Caco-2 (cell line): Measurements from ENCODE around the gene MPST. TPM values are rescaled to one million over a fixed set of nuclear protein-coding genes. Genes with fewer than 3 reads are reported as not detected.
"Not testable (repeated sequence)": the region's sequence is repeated elsewhere in the genome, so short reads cannot be mapped to it uniquely, and the experiment has no call there.

Experiments
- BruUV-seq: library from RNA; stranded (reverse); fragments of 400-500 nt; replicated peaks from 2 replicates; lab custom pipeline; 2021; lab: Mats Ljungman, UMichigan
- CTCF ChIA-PET: fragments of 300-600 bp; sonication (Branson Sonifier 250); formaldehyde crosslinking; loops from one replicate; lab custom pipeline; 2022; ENCODE audit warnings: antibody characterized with exemption; lab: Charles Lee
- POLR2A ChIA-PET: fragments of 300-600 bp; sonication (Branson Sonifier 250); formaldehyde crosslinking; loops from one replicate; lab custom pipeline; 2022; ENCODE audit warnings: antibody characterized with exemption; lab: Charles Lee
- DNase-seq, 2 experiments: peaks; one replicate each; pipeline versions ENCODE4 v3.0.0 to v3.0.0-alpha.2; 2020 to 2022
- H3K27me3 ChIP-seq: replicated peaks from 2 replicates; pipeline ENCODE4 v1.6.0; 2011; ENCODE audit warnings: low read length; ENCODE audit not compliant: control insufficient read depth, insufficient read depth
- H3K36me3 ChIP-seq: 2 replicates; pipeline ENCODE4 v1.5.1; 2011; ENCODE audit warnings: low read length; ENCODE audit not compliant: control insufficient read depth, insufficient read depth
- H3K4me1 ChIP-seq: fragments of 250-450 bp; sonication (Bioruptor Pico); 2 replicates; pipeline ENCODE4 v1.5.1; 2020; ENCODE audit warnings: mild to moderate bottlenecking
- H3K4me3 ChIP-seq: 2 replicates; pipeline ENCODE4 v1.5.1; 2011; ENCODE audit warnings: low read depth, mild to moderate bottlenecking, control low read depth, low read length
- H3K9me3 ChIP-seq: fragments of 250-450 bp; sonication (Bioruptor Pico); 2 replicates; pipeline ENCODE4 v1.5.1; 2020; ENCODE audit warnings: mild to moderate bottlenecking, moderate library complexity
- H3K27ac Mint-ChIP-seq: one replicate; pipeline ENCODE4 v1.8.0; 2022; ENCODE audit warnings: mixed read lengths; ENCODE audit not compliant: unreplicated experiment
- H3K27me3 Mint-ChIP-seq: one replicate; pipeline ENCODE4 v1.8.0; 2022; ENCODE audit warnings: mixed read lengths; ENCODE audit not compliant: insufficient read depth, unreplicated experiment
- H3K36me3 Mint-ChIP-seq: one replicate; pipeline ENCODE4 v1.8.0; 2022; ENCODE audit warnings: mild to moderate bottlenecking, mixed read lengths; ENCODE audit not compliant: insufficient read depth, unreplicated experiment
- H3K4me1 Mint-ChIP-seq: one replicate; pipeline ENCODE4 v1.8.0; 2022; ENCODE audit warnings: low read depth, mixed read lengths; ENCODE audit not compliant: unreplicated experiment
- H3K4me3 Mint-ChIP-seq: one replicate; pipeline ENCODE4 v1.8.0; 2022; ENCODE audit warnings: mild to moderate bottlenecking, moderate library complexity, mixed read lengths; ENCODE audit not compliant: unreplicated experiment
- H3K9me3 Mint-ChIP-seq: one replicate; pipeline ENCODE4 v1.8.0; 2022; ENCODE audit warnings: mixed read lengths; ENCODE audit not compliant: unreplicated experiment
- CTCF ChIP-seq, 2 experiments: fragments of 200-600 bp in 1 of 2; IDR thresholded peaks; 1 replicate in 1 of 2; 2 replicates in 1 of 2; pipeline versions ENCODE4 v1.5.1 to v1.8.0; 2011 to 2022; ENCODE audit warnings: antibody characterized with exemption in 1 of 2, control low read depth in 1 of 2, inconsistent platforms in 1 of 2, low read depth in 1 of 2, low read length in 1 of 2, mild to moderate bottlenecking in 1 of 2, moderate library complexity in 1 of 2; ENCODE audit not compliant: insufficient read depth in 1 of 2, severe bottlenecking in 1 of 2, unreplicated experiment in 1 of 2
- intact Hi-C: fragments of 100-400 bp; cut with micrococcal nuclease; formaldehyde crosslinking; loops from one replicate; pipeline ENCODE4 v1.10.0; 2022; ENCODE audit not compliant: unreplicated experiment
- total RNA-seq: library from RNA; stranded (reverse); gene quantifications from 2 replicates; pipeline ENCODE4 v1.2.3, GENCODE V29; 2022

Gene MPST
- total RNA-seq, 1 experiment from 2014 or later: 83.7 TPM

GRCh38 chr22:36985211-36985889 lies 34.2 kb upstream of the MPST start:
- H3K4me3 Mint-ChIP-seq: no peak overlapping the region
- Histone ChIP-seq H3K4me1 (no peaks in the 10 kb centered on the region), H3K9me3 (no peaks in the 10 kb centered on the region), H3K4me3 (no peak overlapping the region), H3K36me3 (no peaks in the 10 kb centered on the region), H3K27me3 (no peaks in the 10 kb centered on the region; the same call in 1 of the 2 replicates)
- intact Hi-C loops: loop anchor here (5.0 kb wide), 1 partner anchor 47 kb away; no protein-coding TSS in a partner anchor
- H3K4me1 Mint-ChIP-seq: no peaks in the 10 kb centered on the region
- H3K27ac Mint-ChIP-seq: no peak overlapping the region
- no TSS peak for BruUV-seq
- H3K27me3 Mint-ChIP-seq: peaks cover 9% of the 10 kb centered on the region
- no peak for TF ChIP-seq CTCF (IDR thresholded peaks at IDR 0.05; ENCODE audit: insufficient read depth in 1 of 2, low read depth in 1 of 2, low read length in 1 of 2, severe bottlenecking in 1 of 2, unreplicated experiment in 1 of 2)
- no peaks in the 10 kb centered on the region for H3K36me3 Mint-ChIP-seq
- ChIA-PET CTCF (no interaction called here), POLR2A (no interaction called here)
- DNase-seq: no peak
- no peaks in the 10 kb centered on the region for H3K9me3 Mint-ChIP-seq

- Mint-ChIP-seq H3K4me3 (no peak overlapping the region), H3K27me3 (peaks cover 14% of the 10 kb centered on the region), H3K9me3 (no peaks in the 10 kb centered on the region), H3K4me1 (no peaks in the 10 kb centered on the region), H3K36me3 (no peaks in the 10 kb centered on the region), H3K27ac (no peak overlapping the region)
- DNase-seq: peak in 1 of 2 experiments; percentile 33
- no peaks in the 10 kb centered on the region; the same call in 1 of the 2 replicates for H3K27me3 ChIP-seq
- POLR2A ChIA-PET: no interaction called here
- no peaks in the 10 kb centered on the region for H3K4me1 ChIP-seq
- intact Hi-C loops: loop anchor here (5.0 kb wide), 1 partner anchor 46 kb away; no protein-coding TSS in a partner anchor
- BruUV-seq: no TSS peak
- no peaks in the 10 kb centered on the region for H3K9me3 ChIP-seq
- H3K4me3 ChIP-seq: no peak overlapping the region
- CTCF ChIA-PET: interaction anchor here (1.1 kb wide), 1 partner anchor 57 kb away, joined by 3 read pairs; no protein-coding TSS in a partner anchor
- peak; percentile 57 to 73 for TF ChIP-seq CTCF (IDR thresholded peaks at IDR 0.05; ENCODE audit: insufficient read depth in 1 of 2, low read depth in 1 of 2, low read length in 1 of 2, severe bottlenecking in 1 of 2, unreplicated experiment in 1 of 2)
- H3K36me3 ChIP-seq: no peaks in the 10 kb centered on the region
These were observed 33.2 kb upstream of the MPST start for GRCh38 chr22:36986242-36986821.

- peaks cover 18% of the 10 kb centered on the region for H3K27me3 Mint-ChIP-seq
- no peaks in the 10 kb centered on the region for H3K9me3 Mint-ChIP-seq
- H3K4me3 Mint-ChIP-seq: no peak overlapping the region
- CTCF ChIA-PET: no interaction called here
- POLR2A ChIA-PET: no interaction called here
- no peak overlapping the region for H3K4me3 ChIP-seq
- no peak for TF ChIP-seq CTCF (IDR thresholded peaks at IDR 0.05; ENCODE audit: insufficient read depth in 1 of 2, low read depth in 1 of 2, low read length in 1 of 2, severe bottlenecking in 1 of 2, unreplicated experiment in 1 of 2)
- intact Hi-C loops: loop anchor here (5.0 kb wide), 1 partner anchor 44 kb away; no protein-coding TSS in a partner anchor
- no TSS peak for BruUV-seq
- no peaks in the 10 kb centered on the region for H3K36me3 Mint-ChIP-seq
- H3K9me3 ChIP-seq: no peaks in the 10 kb centered on the region
- no peaks in the 10 kb centered on the region; the same call in 1 of the 2 replicates for H3K27me3 ChIP-seq
- H3K4me1 Mint-ChIP-seq: no peaks in the 10 kb centered on the region
- H3K36me3 ChIP-seq: no peaks in the 10 kb centered on the region
- no peak overlapping the region for H3K27ac Mint-ChIP-seq
- no peaks in the 10 kb centered on the region for H3K4me1 ChIP-seq
- no peak for DNase-seq
These were observed 31.3 kb upstream of the MPST start for GRCh38 chr22:36988075-36988832.

GRCh38 chr22:36989012-36989411 lies 30.5 kb upstream of the MPST start:
- CTCF ChIA-PET, H3K36me3 Mint-ChIP-seq, POLR2A ChIA-PET, DNase-seq, H3K4me3 ChIP-seq, H3K9me3 Mint-ChIP-seq, H3K4me1 Mint-ChIP-seq, H3K4me1 ChIP-seq, H3K9me3 ChIP-seq, BruUV-seq, H3K27me3 ChIP-seq, H3K27ac Mint-ChIP-seq, H3K36me3 ChIP-seq, H3K4me3 Mint-ChIP-seq: not testable (repeated sequence)
- H3K27me3 Mint-ChIP-seq: peaks cover 22% of the 10 kb centered on the region
- intact Hi-C loops: loop anchor here (5.0 kb wide), 1 partner anchor 43 kb away; no protein-coding TSS in a partner anchor
